Activated CD4-positive, alpha-beta T cell treated with anti-CD3 and anti-CD28 coated beads, Interleukin-2, amount 10 ng/mL, durations not matched to agents 7 days and 5 days (primary cell): Measurements from ENCODE around the gene CPEB4. TPM values are rescaled to one million over a fixed set of nuclear protein-coding genes. Genes with fewer than 3 reads are reported as not detected.

Experiments used
- CTCF ChIA-PET: fragments of 350-600 bp; sonication (Branson Sonifier 250); formaldehyde crosslinking; loops from one replicate; lab custom pipeline; 2021; ENCODE audit warnings: antibody characterized with exemption; lab: Charles Lee
- POLR2A ChIA-PET: fragments of 350-600 bp; sonication (Branson Sonifier 250); formaldehyde crosslinking; loops from one replicate; lab custom pipeline; 2021; ENCODE audit warnings: antibody characterized with exemption; lab: Charles Lee
- DNase-seq: peaks from one replicate; pipeline ENCODE4 v3.0.0-alpha.2; 2020
- H3K27ac Mint-ChIP-seq: one replicate; pipeline ENCODE4 v1.8.0; 2021; ENCODE audit warnings: mild to moderate bottlenecking, moderate library complexity, mixed read lengths
- H3K27me3 Mint-ChIP-seq: one replicate; pipeline ENCODE4 v1.8.0; 2021; ENCODE audit warnings: mixed read lengths
- H3K36me3 Mint-ChIP-seq: one replicate; pipeline ENCODE4 v1.8.0; 2021; ENCODE audit warnings: low read depth, mixed read lengths
- H3K4me1 Mint-ChIP-seq: one replicate; pipeline ENCODE4 v1.8.0; 2021; ENCODE audit warnings: mixed read lengths
- H3K4me3 Mint-ChIP-seq: one replicate; pipeline ENCODE4 v1.8.0; 2021; ENCODE audit warnings: mild to moderate bottlenecking, moderate library complexity, mixed read lengths
- H3K9me3 Mint-ChIP-seq: one replicate; pipeline ENCODE4 v1.8.0; 2021; ENCODE audit warnings: mixed read lengths
- total RNA-seq, 2 experiments: library from RNA; stranded (reverse); gene quantifications; one replicate each; pipeline ENCODE4 v1.2.3, GENCODE V29; 2021

CPEB4 gene
- total RNA-seq, 2 experiments from 2014 or later, result 13.9 to 14.0 TPM

- Mint-ChIP-seq H3K36me3 (no peaks in the 10 kb centered on the region), H3K9me3 (no peaks in the 10 kb centered on the region), H3K27ac (no peak overlapping the region), H3K4me1 (no peaks in the 10 kb centered on the region), H3K4me3 (no peak overlapping the region), H3K27me3 (peaks cover 32% of the 10 kb centered on the region)
- POLR2A ChIA-PET, result no interaction called here
- DNase-seq, result no peak
- CTCF ChIA-PET, result no interaction called here
Observed at GRCh38 chr5:173998531-173998930, 110.4 kb downstream of the CPEB4 start.

- Mint-ChIP-seq H3K4me3 (no peak overlapping the region), H3K27ac (no peak overlapping the region), H3K4me1 (no peaks in the 10 kb centered on the region), H3K36me3 (no peaks in the 10 kb centered on the region), H3K27me3 (peaks cover 36% of the 10 kb centered on the region), H3K9me3 (no peaks in the 10 kb centered on the region)
- POLR2A ChIA-PET, result no interaction called here
- CTCF ChIA-PET, result no interaction called here
- DNase-seq, result no peak
Observed at GRCh38 chr5:174000076-174000475, 111.9 kb downstream of the CPEB4 start.

- Mint-ChIP-seq H3K9me3 (no peaks in the 10 kb centered on the region), H3K4me3 (no peak overlapping the region), H3K27me3 (peaks cover 21% of the 10 kb centered on the region), H3K27ac (no peak overlapping the region), H3K36me3 (no peaks in the 10 kb centered on the region), H3K4me1 (no peaks in the 10 kb centered on the region)
- no peak for DNase-seq
- CTCF ChIA-PET, result no interaction called here
- POLR2A ChIA-PET, result no interaction called here
Observed at GRCh38 chr5:174003795-174004194, 115.6 kb downstream of the CPEB4 start.

GRCh38 chr5:174008922-174009321, 120.8 kb downstream of the CPEB4 start:
- Mint-ChIP-seq H3K9me3 (no peaks in the 10 kb centered on the region), H3K36me3 (no peaks in the 10 kb centered on the region), H3K4me3 (no peak overlapping the region), H3K27ac (no peak overlapping the region), H3K27me3 (peaks cover 14% of the 10 kb centered on the region), H3K4me1 (no peaks in the 10 kb centered on the region)
- POLR2A ChIA-PET, result no interaction called here
- no peak for DNase-seq
- CTCF ChIA-PET, result no interaction called here

DNA sequence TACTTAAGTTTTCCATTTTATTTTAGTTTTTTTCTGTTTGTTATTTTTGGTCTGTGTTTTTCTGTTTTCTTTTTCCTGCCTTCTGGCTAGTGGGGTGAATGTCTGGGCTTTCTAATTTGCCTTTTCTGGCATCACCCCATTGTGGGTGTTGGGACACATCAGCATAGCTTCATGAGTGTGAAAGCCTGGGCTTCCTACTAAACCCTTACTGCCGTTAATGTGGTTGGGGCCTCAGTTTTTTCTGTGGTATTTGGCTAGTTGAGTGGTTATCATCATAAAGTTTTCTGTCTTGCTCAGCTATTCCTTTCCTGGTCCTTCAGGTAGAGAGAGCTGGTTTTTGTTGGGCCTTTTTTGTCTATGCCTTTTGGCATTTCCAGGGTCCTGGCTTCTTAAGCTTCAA, 122.2 kb downstream of the CPEB4 start:
- Mint-ChIP-seq H3K27me3 (peaks cover 12% of the 10 kb centered on the region), H3K27ac (no peak overlapping the region), H3K4me3 (no peak overlapping the region), H3K4me1 (no peaks in the 10 kb centered on the region), H3K9me3 (no peaks in the 10 kb centered on the region), H3K36me3 (no peaks in the 10 kb centered on the region)
- CTCF ChIA-PET, result no interaction called here
- DNase-seq, result no peak
- POLR2A ChIA-PET, result no interaction called here

DNA sequence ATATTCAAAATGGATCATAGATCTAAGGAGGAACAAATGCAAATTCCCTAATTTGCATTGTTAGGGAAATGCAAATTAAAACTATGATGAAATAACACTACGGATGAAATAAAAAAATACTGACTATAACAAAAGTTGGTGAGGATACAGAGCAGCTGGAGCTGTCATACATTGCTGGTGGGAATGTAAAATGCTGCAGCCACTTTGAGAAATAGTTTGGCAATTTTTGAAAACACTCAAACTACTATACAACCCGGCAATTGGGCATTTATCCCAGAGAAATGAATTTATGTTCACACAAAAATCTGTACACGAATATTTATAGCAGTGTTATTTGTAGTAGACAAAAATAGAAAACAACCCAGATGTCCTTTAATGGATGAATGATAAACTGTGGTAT, 123.3 kb downstream of the CPEB4 start:
- Mint-ChIP-seq H3K27ac (no peak overlapping the region), H3K36me3 (no peaks in the 10 kb centered on the region), H3K4me3 (no peak overlapping the region), H3K9me3 (no peaks in the 10 kb centered on the region), H3K27me3 (peaks cover 8% of the 10 kb centered on the region), H3K4me1 (no peaks in the 10 kb centered on the region)
- ChIA-PET CTCF (no interaction called here), POLR2A (no interaction called here)
- no peak for DNase-seq

Other genes with a start within 250 kb of the CPEB4 start
- not detected for gene C5orf47, start 100.8 kb downstream of the CPEB4 start, total RNA-seq
- not detected for gene NSG2, start 157.4 kb downstream of the CPEB4 start, total RNA-seq